GM21529 (cell line): ENCODE data around the gene MFAP4.

ENCODE experiments used
- ATAC-seq: cut with Tn5 transposase; IDR thresholded peaks from one replicate; pipeline ENCODE4 v1.9.1; 2021; ENCODE audit not compliant: unreplicated experiment

Gene MFAP4

GRCh38 chr17:19410875-19411620, 24.1 kb upstream of the MFAP4 start, which contains the start of gene RNF112:
Gene RNF112, plus strand, starts transcription at chr17:19411232. Its CDS starts 177 bp downstream, at chr17:19411409.
- ATAC-seq, result no peak

GRCh38 chr17:19410091-19410490, 23.1 kb upstream of the MFAP4 start:
- ATAC-seq, result no peak

GRCh38 chr17:19409509-19409908, 22.5 kb upstream of the MFAP4 start:
- ATAC-seq, result no peak

- no peak for ATAC-seq
These were observed 22.1 kb upstream of the MFAP4 start for GRCh38 chr17:19409066-19409465.

- ATAC-seq, result no peak
These were observed 21.3 kb upstream of the MFAP4 start for GRCh38 chr17:19408346-19408710.

GRCh38 chr17:19407601-19408345, 20.8 kb upstream of the MFAP4 start:
- ATAC-seq, result no peak

- ATAC-seq, result no peak
These were observed 18.1 kb upstream of the MFAP4 start for GRCh38 chr17:19405114-19405513.

GRCh38 chr17:19404264-19404663, 17.3 kb upstream of the MFAP4 start:
- ATAC-seq, result no peak

- no peak for ATAC-seq
These were observed 16.0 kb upstream of the MFAP4 start for GRCh38 chr17:19403021-19403420.

GRCh38 chr17:19402171-19402570, 15.2 kb upstream of the MFAP4 start:
- ATAC-seq, result no peak

GRCh38 chr17:19401321-19402010, 14.5 kb upstream of the MFAP4 start:
- no peak for ATAC-seq

- no peak for ATAC-seq
These were observed 12.9 kb upstream of the MFAP4 start for GRCh38 chr17:19399750-19400450.

GRCh38 chr17:19398301-19399181, 11.6 kb upstream of the MFAP4 start:
- ATAC-seq, result no peak

- ATAC-seq, result no peak
These were observed 10.6 kb upstream of the MFAP4 start for GRCh38 chr17:19397556-19398041.

- no peak for ATAC-seq
These were observed 5.3 kb upstream of the MFAP4 start for GRCh38 chr17:19392303-19392702.

- ATAC-seq, result no peak
These were observed 4.4 kb upstream of the MFAP4 start for GRCh38 chr17:19391432-19391831.

GRCh38 chr17:19390951-19391350, 4.0 kb upstream of the MFAP4 start:
- ATAC-seq, result no peak

GRCh38 chr17:19388791-19389785, 2.1 kb upstream of the MFAP4 start:
- ATAC-seq, result no peak
